Hepatocyte (in vitro differentiated cells): ENCODE measurements around the gene ERBB4. TPM values are rescaled to one million over a fixed set of nuclear protein-coding genes. Genes with fewer than 3 reads are reported as not detected.

ENCODE experiments used
- DNase-seq: peaks from one replicate; pipeline ENCODE4 v3.0.0-alpha.2; 2016; ENCODE audit warnings: low spot score
- H2AFZ ChIP-seq: fragments of 200-600 bp; sonication (generic); 2 replicates; pipeline ENCODE4 v1.6.0; 2016; ENCODE audit warnings: antibody characterized with exemption, mild to moderate bottlenecking
- H3K27ac ChIP-seq: fragments of 200-600 bp; sonication (generic); 2 replicates; pipeline ENCODE4 v1.5.1; 2016; ENCODE audit warnings: mild to moderate bottlenecking
- H3K27me3 ChIP-seq: fragments of 200-600 bp; sonication (generic); 2 replicates; pipeline ENCODE4 v1.6.1; 2016
- H3K36me3 ChIP-seq: fragments of 200-600 bp; sonication (generic); replicated peaks from 2 replicates; pipeline ENCODE4 v1.5.1; 2016; ENCODE audit warnings: low read depth; ENCODE audit not compliant: insufficient read depth
- H3K4me1 ChIP-seq: fragments of 200-600 bp; sonication (generic); 2 replicates; pipeline ENCODE4 v1.5.1; 2016; ENCODE audit warnings: mild to moderate bottlenecking, moderate library complexity; ENCODE audit not compliant: insufficient read depth
- H3K4me2 ChIP-seq: fragments of 200-600 bp; sonication (generic); 2 replicates; pipeline ENCODE4 v1.6.0; 2016
- H3K4me3 ChIP-seq: fragments of 200-600 bp; sonication (generic); 2 replicates; pipeline ENCODE4 v1.5.1; 2016; ENCODE audit warnings: mild to moderate bottlenecking
- H3K79me2 ChIP-seq: fragments of 200-600 bp; sonication (generic); 2 replicates; pipeline ENCODE4 v1.6.0; 2017; ENCODE audit warnings: mild to moderate bottlenecking
- H3K9me2 ChIP-seq: fragments of 200-600 bp; sonication (generic); replicated peaks from 2 replicates; pipeline ENCODE4 v1.6.0; 2017; ENCODE audit warnings: mild to moderate bottlenecking; ENCODE audit not compliant: insufficient read depth
- H3K9me3 ChIP-seq: fragments of 200-600 bp; sonication (generic); 2 replicates; pipeline ENCODE4 v1.5.1; 2016; ENCODE audit warnings: low read depth, mild to moderate bottlenecking
- H4K20me1 ChIP-seq: fragments of 200-600 bp; sonication (generic); 2 replicates; pipeline ENCODE4 v1.6.0; 2016; ENCODE audit warnings: mild to moderate bottlenecking; ENCODE audit not compliant: insufficient read depth, poor library complexity, severe bottlenecking
- CTCF ChIP-seq: fragments of 200-600 bp; sonication (generic); IDR thresholded peaks from 2 replicates; pipeline ENCODE4 v1.5.1; 2016; ENCODE audit warnings: antibody characterized with exemption, mild to moderate bottlenecking; ENCODE audit not compliant: poor library complexity
- EZH2 ChIP-seq: fragments of 200-600 bp; sonication (generic); IDR thresholded peaks from 2 replicates; pipeline ENCODE4 v1.6.1; 2016; ENCODE audit warnings: antibody characterized with exemption, mild to moderate bottlenecking, borderline replicate concordance
- EZH2phosphoT487 ChIP-seq: fragments of 200-600 bp; sonication (generic); IDR thresholded peaks from one replicate; pipeline ENCODE4 v1.6.1; 2018; ENCODE audit warnings: antibody characterized with exemption, mild to moderate bottlenecking, low read depth, moderate library complexity; ENCODE audit not compliant: unreplicated experiment, severe bottlenecking
- WGBS: methylation state at CpG from one replicate; pipeline ENCODE4 v1.1.6; 2016; ENCODE audit warnings: low lambda C conversion rate; ENCODE audit errors: missing lambda C conversion rate; 5-methylcytosine and 5-hydroxymethylcytosine counted together
- polyA plus RNA-seq: library from polyadenylated mRNA; unstranded; fragments of >200 nt; fragmentation: Nextera tagmentation; extraction: Ambion mirVana; gene quantifications from 2 replicates; pipeline ENCODE4 v1.2.1, GENCODE V29; 2016
- total RNA-seq: library from RNA; depleted of rRNA; stranded (reverse); fragments of >200 nt; gene quantifications from 2 replicates; pipeline ENCODE4 v1.2.3, GENCODE V29; 2014

The ERBB4 gene
- total and polyA plus RNA-seq, 2 experiments from 2014 or later: 3.4 to 3.9 TPM

GRCh38 chr2:211946960-211947359 lies 591.6 kb downstream of the ERBB4 start:
- Histone ChIP-seq H4K20me1 (no peaks in the 10 kb centered on the region), H3K36me3 (no peaks in the 10 kb centered on the region), H3K27me3 (no peaks in the 10 kb centered on the region), H3K9me3 (no peaks in the 10 kb centered on the region), H3K4me3 (no peak overlapping the region), H3K27ac (no peak overlapping the region), H3K9me2 (no peaks in the 10 kb centered on the region), H3K79me2 (no peaks in the 10 kb centered on the region), H3K4me1 (no peaks in the 10 kb centered on the region), H3K4me2 (no peak overlapping the region), H2AFZ (no peak overlapping the region)
- no peak for DNase-seq
- TF ChIP-seq CTCF: no peak
- WGBS: 68% methylated on average over 1 of the region's 1 CpG

GRCh38 chr2:211944572-211944971 lies 594.0 kb downstream of the ERBB4 start:
- H3K79me2 ChIP-seq: no peaks in the 10 kb centered on the region
- H3K36me3 ChIP-seq: no peaks in the 10 kb centered on the region
- no peak overlapping the region for H2AFZ ChIP-seq
- TF ChIP-seq EZH2phosphoT487 (no peak), EZH2 (no peak), CTCF (no peak)
- WGBS: 93% methylated on average over 1 of the region's 1 CpG
- no peaks in the 10 kb centered on the region for H3K9me2 ChIP-seq
- H3K27ac ChIP-seq: no peak overlapping the region
- H4K20me1 ChIP-seq: no peaks in the 10 kb centered on the region
- no peak overlapping the region for H3K4me3 ChIP-seq
- no peaks in the 10 kb centered on the region for H3K27me3 ChIP-seq
- no peaks in the 10 kb centered on the region for H3K9me3 ChIP-seq
- H3K4me1 ChIP-seq: no peaks in the 10 kb centered on the region
- H3K4me2 ChIP-seq: no peak overlapping the region
- DNase-seq: no peak

GRCh38 chr2:211942153-211942552 lies 596.4 kb downstream of the ERBB4 start:
- H2AFZ ChIP-seq: no peak overlapping the region
- no peaks in the 10 kb centered on the region for H3K36me3 ChIP-seq
- no peaks in the 10 kb centered on the region for H3K4me1 ChIP-seq
- H3K27me3 ChIP-seq: no peaks in the 10 kb centered on the region
- no peak for TF ChIP-seq EZH2phosphoT487
- no peak for TF ChIP-seq CTCF
- TF ChIP-seq EZH2: no peak
- H4K20me1 ChIP-seq: no peaks in the 10 kb centered on the region
- no peak overlapping the region for H3K27ac ChIP-seq
- 79% methylated on average over 2 of the region's 2 CpGs for WGBS
- no peak for DNase-seq
- no peak overlapping the region for H3K4me2 ChIP-seq
- H3K4me3 ChIP-seq: no peak overlapping the region
- no peaks in the 10 kb centered on the region for H3K79me2 ChIP-seq
- no peaks in the 10 kb centered on the region for H3K9me3 ChIP-seq
- no peaks in the 10 kb centered on the region for H3K9me2 ChIP-seq

GRCh38 chr2:211941216-211941747 lies 597.3 kb downstream of the ERBB4 start:
- H3K79me2 ChIP-seq: no peaks in the 10 kb centered on the region
- WGBS: 83% methylated on average over 1 of the region's 1 CpG
- H3K27ac ChIP-seq: no peak overlapping the region
- no peaks in the 10 kb centered on the region for H3K9me3 ChIP-seq
- H2AFZ ChIP-seq: no peak overlapping the region
- no peaks in the 10 kb centered on the region for H4K20me1 ChIP-seq
- H3K36me3 ChIP-seq: no peaks in the 10 kb centered on the region
- H3K9me2 ChIP-seq: no peaks in the 10 kb centered on the region
- H3K4me2 ChIP-seq: no peak overlapping the region
- H3K4me3 ChIP-seq: no peak overlapping the region
- no peaks in the 10 kb centered on the region for H3K4me1 ChIP-seq
- no peak for TF ChIP-seq EZH2
- no peak for TF ChIP-seq EZH2phosphoT487
- TF ChIP-seq CTCF: no peak
- no peak for DNase-seq
- H3K27me3 ChIP-seq: no peaks in the 10 kb centered on the region
